HG03039 (cell line): ENCODE data around the gene RIPK1.
"Not testable (repeated sequence)": the region's sequence is repeated elsewhere in the genome, so short reads cannot be mapped to it uniquely, and the experiment has no call there.

Experiments used
- ATAC-seq: cut with Tn5 transposase; IDR thresholded peaks from one replicate; pipeline ENCODE4 v1.9.1; 2021; ENCODE audit warnings: mild to moderate bottlenecking, moderate library complexity; ENCODE audit not compliant: unreplicated experiment

The RIPK1 gene

DNA sequence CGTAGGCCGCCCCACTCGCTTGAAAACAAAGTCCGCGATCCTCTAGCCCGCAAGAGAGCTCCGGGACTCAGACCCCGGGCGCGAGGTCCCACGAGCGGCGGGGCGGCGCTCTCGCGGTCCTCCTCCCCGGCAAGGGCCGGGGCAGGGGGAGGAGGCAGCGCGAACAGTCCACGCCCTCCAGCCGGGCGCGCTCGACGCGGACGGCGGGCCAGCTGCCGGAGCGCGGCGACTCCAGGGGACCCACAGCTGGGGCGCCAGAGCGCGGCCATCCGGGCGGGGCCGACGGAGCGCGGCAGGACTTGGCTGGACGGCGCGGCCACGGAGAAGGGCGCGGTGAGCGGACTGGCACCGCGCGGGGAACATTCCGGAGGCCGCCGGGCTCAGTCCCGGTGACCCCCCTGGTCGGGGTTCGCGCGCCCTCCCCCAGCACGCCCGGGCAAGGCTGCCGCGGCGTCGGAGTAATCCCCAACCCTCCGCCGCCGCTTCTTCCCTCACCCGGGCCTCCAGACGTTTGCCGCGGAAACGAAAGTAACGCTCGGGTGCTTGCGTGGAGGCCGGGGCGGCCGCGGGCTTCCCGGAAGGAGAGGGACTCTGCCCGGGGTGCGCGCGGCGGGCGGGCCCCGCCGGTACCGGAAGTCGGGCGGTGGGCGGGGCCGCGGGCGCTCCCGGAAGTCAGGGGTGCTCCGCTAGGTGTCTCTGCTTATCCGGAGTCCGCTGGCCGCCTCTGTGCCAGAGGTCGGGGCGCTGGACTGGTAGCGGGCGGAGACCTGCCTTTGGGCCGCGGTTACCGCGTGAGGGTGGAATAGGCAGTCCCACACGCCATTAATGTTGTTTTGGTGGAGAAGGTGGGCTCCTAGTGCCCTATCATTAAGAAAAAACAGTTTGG, at the start of gene RIPK1:
Gene RIPK1, plus strand, starts transcription at position 166 of the 886 bp plus-strand sequence. CDS start 8,330 bp downstream, outside the sequence.
- peak; percentile 83 for ATAC-seq

DNA sequence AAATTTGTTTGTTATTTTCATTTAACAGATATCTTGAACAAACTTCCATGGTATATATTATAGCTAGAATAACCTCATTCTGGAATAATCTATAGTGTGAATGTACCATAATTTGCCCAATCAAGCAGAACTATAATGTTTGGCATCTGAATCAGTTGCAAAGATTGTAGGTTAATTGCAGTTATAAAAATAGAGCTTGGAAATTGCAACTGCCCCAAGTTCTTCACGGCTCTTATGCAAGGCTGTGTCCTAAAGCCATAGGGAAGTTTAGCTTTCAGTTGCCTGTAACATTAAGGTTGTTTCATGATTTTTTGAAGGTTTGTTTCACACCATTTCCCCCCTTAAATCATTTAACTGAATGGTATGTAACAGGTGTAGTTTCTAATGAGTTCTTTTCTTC, 49.2 kb upstream of the RIPK1 start:
- no peak for ATAC-seq

DNA sequence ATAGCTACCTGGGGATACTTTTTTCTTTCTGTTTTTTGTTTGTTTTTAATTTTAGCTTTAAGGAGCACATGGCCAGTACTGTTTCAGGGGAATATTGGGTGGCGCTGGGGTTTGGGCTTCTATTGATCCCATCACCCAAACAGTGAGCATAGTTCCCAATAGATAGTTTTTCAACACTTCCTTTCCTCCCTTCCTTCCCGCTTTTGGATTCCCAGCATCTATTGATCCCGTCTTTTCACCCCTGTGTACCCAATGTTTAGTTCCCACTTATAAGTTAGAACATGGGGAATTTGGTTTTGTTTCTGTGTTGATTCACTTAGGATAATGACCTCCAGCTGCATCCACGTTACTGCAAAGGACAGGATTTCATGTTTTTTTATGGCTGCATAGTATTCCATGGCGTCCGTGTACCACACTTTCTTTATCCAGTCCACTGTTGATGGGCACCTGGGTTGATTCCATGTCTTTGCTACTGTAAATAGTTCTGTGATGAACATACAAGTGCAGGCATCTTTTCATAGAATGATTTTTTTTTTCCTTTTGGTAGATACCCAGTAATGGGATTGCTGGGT, 48.5 kb upstream of the RIPK1 start:
- ATAC-seq = no peak

DNA sequence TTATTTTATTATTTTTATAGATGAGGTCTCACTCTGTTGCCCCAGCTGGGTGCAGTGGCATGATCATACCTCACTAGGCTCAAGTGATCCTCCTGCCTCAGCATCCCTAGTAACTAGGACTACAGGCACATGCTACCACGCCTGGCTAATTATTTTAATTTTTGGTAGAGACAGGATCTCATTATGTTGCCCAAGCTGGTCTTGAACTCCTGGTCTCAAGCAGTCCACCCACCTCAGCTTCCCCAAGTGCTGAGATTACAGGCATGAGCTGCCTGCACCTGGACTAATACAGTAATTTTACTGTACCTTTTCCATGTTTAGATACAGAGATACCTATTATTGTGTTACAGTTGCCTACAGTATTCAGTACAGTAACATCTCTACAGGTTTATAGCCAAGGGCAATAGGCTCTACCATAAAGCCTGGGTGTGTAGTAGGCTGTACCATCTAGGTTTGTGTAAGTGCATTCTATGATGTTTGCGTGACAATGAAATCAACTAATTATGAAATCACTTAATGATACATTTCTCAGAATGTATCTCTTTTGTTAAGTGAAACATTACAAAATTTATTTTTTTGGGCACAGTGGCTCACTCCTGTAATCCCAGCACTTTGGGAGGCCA, 47.2 kb upstream of the RIPK1 start:
- ATAC-seq = not testable (repeated sequence)

DNA sequence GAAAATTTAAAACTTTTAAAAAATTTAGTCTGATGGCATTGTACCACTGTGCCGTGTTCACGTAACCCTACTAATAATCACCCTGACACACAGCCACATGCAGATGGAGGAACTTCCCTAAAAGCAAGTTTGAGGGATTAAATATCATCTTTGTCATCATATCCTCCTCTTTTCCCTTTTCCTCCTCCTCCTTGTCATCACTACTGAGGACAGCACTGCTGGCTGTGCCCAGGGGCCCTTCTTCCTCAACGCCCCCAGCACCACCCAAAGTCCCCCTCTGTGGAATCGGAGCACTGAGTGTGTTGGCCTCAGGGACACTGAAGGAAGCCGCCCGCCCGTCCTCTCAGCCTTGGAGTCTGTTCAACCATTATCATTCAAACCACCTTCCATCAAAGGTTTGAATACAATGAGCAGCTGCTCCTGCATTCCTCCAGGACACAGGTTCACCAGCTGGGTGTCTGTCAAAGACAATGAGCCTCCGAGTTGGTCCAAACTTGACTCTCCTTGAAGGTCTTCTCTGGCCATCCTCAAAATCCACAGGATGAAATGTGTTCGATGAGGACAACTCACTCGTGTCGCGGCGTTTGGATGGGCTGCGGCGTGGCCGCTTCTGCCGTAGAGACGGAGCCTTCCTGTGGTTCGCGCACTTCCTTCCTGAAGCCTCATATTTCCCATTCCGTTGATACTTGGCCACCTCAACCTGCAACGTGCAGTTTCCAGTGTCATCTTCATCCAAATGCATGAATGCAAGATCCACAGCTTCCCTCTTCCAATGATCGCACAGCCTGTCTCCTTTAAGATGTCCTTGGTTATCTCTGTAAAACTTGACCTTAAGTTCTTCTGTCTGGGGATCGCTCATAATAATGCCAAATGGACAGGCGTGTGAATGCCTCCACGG, 45.3 kb upstream of the RIPK1 start:
- no peak for ATAC-seq

DNA sequence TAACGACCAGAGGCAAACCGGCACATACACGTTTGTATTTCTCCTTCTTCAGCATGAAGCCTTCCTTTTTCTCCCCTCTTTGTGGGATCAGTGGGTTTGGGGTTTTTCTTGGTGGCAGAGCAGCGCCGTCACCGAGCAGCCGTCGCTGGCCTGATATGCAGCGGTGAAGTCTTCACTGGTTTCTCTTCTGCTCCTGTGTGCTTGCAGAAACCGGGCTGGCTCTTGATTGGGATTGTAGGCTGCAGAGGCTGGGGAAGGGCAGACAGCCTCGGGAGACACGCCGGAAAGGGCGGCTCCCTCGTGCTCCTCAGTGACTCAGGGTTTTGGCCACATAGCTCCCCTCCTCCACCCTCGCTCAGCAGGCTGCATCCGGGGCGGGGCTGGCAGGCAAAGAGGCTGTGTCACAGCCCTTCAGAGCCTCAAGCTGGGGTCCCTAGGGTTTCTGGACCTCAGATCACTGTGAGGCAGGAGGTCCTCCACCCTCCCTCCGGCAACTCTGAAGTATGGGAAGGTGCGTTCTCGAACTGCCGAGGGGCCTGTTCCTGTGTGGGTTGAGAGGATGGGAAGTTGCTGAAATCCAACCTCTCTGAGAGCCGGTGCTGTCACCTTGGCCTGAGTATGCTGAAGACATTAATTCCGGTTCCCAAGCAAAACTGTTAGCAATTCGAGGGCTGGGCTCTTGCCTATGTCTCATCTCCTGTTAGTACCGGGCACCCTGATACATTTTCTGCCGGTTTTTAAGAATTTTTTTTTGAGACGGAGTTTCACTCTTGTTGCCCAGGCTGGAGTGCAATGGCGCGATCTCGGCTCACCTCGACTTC, 44.4 kb upstream of the RIPK1 start:
- peak; percentile 65 for ATAC-seq

DNA sequence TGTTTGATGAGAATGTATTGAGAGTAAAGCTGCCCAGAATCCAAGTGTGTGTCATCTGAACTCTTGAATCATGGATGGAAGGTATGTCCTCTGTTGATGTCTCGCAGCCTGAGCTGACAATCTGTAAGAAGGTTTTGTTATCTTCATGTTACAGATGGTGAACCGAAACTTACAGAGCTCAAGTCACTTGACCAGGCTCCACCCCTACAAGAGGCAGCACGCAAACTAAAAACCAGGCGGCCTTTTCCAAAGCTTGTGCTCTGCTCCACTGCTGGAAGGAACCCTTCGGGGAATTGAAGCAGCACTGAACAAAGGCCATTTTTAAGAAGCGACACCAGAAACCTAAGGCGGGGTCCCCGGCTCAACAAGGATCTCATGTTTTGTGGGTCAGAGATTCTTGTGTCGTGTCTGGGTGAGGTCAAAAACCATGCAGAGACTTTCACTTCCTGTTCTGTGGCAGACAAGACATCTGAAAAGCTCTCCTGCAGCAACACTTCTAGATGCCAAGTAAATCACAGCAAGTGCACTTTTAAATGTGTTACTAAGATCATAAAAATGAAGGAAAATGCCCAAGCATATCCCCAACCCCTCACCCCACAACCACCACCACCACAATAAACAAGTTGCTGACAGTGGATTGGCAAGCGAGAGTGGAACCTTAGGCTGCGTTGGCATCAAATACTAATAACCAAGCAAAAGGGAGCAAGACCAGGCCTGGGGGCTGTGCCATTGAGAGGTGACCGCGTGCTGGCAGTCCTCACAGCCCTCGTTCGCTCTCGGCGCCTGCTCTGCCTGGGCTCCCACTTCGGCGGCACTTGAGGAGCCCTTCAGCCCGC, 41.3 kb upstream of the RIPK1 start:
- ATAC-seq = peak; percentile 51

DNA sequence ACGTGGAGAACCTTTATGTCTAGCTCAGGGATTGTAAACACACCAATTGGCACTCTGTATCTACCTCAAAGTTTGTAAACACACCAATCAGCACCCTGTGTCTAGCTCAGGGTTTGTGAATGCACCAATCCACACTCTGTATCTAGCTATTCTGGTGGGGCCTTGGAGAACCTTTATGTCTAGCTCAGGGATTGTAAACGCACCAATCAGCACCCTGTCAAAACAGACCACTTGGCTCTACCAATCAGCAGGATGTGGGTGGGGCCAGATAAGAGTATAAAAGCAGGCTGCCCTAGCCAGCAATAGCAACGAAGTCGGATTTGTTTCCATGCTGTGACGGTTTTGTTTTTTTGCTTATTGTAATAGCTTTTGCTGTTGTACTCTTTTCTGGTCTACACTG, 40.1 kb upstream of the RIPK1 start:
- not testable (repeated sequence) for ATAC-seq

DNA sequence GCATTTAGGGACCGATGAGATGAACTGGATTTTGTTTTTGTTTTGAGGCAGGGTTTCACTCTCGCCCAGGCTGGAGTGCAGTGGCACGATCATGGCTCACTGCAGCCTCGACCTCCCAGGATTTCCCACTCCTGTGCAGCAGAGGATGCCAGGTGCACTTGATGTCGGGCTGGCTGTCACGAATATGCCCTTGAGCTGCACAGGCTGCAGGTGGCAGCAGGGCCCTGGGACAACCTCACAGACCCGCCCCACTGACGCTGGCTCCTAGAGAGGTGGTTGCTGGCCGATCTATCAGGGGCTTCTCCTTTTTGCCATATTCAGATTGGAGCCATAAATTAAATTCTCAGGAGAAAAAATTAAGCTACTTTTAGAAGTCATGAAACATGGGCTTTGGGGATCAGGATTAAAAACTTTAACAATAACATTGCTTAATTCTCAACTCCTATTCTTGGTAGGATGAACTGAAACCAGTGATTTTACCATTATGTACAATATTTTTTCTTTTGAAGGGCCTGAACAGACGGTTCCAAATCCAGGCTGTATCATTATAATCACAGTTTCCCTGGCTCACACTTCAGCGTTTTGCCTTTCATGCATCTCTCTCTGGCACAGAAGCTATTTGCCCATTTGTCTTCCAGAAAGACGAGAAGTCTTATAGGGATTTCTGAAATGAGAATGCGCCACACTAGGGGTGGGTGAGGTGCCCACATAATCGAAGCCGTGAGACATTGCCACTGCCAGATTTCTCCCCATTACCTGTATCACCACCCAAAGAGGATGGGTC, 36.2 kb upstream of the RIPK1 start:
- ATAC-seq = no peak

DNA sequence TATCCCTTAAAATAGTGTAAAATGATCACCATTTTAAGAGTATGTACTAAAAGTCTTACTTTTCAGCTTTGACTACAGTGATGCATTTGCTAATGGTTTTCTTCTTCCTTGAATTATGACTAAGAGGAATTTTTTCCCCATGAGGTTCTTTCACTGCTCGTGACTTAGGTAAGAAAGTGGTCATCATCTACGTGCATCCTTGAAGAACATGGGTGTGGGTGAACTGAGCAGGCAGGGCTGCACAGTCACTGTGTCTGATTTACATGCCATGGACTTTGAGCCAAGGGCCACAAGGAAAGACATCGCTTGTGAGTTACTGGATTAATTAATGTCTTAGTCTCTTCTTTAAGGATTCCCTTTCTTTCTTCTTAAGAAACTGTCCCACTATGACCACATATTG, 35.3 kb upstream of the RIPK1 start:
- no peak for ATAC-seq

DNA sequence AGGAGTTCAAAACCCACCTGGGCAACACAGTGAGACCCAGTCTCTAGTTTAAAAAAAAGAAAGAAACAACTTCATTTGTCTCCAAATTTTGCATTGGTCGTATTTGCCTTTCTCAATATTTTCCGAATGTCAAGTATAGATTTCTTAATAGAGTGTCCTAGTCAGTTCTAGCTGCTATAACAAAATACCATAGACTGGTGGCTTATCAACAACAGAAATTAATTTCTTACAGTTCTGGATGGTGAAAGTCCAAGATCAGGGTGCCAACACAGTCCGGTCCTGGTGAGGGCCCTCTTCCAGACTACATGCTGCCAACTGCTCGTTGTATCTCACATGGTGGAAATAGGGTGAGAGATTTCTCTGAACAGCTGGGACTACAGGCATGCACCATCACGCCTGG, 34.6 kb upstream of the RIPK1 start:
- no peak for ATAC-seq

DNA sequence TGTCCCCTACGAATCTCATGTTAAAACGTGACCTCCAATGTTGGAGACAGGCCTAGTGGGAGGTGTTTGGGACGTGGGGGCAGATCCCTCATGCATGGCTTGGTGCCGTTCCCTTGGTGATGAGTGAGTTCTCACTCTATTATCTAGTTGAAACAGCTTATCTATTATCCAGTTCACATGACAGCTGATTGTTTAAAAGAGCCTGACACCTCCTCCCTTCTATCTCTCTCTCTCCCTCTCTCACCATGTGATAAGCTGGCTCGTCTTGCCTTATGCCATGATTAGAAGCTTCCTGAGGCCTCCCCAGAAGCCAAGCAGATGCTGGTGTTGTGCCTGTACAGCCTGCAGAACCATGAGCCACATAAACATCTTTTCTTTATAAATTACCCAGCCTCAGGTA, 32.9 kb upstream of the RIPK1 start:
- ATAC-seq = no peak

DNA sequence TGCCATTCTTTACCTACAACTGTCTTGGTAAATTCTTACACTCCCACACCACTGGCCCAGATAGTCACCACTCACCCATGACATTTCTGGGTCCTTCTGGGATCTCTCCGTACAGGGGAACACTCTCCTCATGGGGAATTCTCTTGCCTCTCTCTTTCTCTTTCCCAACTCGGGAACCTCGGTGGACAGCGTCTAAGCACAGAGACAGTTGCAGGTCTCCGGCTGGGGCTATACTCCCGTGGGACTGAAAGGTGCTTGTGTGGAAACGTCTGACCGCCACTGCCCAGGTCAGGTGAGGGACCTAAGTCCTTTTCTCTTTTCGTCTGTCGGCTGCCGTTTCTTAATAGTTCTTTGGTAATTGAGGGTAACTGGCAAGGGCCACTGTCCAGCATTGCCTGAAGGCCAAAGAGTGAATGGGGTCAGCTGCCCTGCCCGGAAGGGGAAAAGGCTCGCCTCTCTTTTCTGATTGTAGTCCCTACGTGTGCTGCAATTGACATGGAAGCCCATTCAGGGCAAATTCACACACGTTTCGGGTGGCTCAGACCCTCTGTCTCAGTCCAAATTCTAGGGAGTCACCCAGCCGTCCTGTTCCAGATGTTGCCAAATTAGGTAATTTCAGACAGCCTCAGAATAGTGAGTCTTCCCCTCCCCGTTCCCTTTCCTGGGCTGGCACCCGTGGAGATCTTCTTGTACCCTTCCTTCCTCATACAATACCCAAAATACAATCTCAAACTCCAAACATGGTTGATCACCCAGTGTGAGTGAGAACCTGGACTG, 31.2 kb upstream of the RIPK1 start:
- no peak for ATAC-seq

DNA sequence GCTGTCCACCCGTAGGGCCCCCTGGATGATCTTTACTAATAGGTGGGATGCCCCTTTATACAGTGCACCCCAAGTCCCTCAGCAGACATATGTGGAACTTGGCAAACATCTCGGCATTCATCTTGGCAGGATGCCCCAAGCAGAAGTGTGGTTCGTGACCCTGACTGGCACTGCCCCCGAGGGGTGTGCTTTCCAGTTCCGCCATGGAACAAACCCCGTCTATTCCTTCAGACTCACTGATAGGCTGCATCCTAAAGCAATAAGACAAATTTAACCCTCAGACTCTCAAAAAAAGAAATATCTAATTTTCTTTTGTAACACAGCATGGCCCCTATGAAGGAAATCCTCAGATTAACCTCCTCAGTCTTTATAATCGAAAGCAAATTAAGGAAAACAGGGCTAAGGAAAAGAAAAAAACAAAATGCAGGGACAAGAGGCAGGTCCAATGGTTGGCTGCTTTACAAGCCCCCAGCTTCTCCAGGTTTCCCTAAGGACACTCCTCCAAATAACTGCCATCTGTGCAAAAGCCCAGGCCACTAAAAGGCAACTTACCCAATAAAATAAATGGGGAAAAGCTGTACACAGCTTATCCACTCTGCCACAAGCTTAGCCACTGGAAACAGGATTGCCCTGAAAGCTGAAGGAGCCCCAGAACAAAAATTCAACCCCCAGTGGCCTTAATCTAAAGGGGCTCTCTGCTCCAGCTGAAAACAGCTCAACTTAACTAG, 30.5 kb upstream of the RIPK1 start:
- ATAC-seq = no peak

DNA sequence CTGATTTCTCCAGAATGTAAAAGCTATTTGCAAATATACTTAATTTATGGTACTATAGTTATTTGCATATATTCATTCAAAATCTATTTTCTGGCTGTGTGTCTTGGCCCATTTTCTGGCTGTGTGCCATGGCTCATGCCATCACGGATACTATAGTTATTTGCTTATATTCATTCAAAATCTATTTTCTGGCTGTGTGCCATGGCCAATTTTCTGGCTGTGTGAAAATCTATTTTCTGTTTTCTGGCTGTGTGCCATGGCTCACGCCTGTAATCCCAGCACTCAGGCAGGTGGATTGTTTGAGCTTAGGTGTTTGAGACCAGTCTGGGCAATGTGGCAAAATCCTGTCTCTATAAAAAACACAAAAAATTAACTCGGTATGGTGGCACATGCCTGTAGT, 28.9 kb upstream of the RIPK1 start:
- ATAC-seq = no peak

DNA sequence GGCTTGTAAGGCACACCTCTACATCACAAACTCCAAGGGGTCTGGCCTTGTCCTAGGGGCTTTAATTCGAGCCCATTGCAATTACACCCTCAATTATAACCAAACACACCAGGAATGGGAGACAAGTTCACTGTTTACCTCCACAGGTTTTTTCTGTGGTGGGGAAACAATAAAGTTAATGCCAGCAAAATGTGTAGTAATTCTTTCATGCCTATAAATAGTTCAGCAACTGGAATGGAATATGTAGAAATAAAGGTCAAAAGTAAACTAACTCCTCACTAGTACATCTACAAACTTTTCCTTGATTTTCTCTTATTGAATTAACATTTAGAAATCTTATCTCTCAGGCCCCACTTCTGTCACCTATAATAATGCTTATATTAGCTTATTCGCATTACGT, 27.1 kb upstream of the RIPK1 start:
- ATAC-seq = no peak

DNA sequence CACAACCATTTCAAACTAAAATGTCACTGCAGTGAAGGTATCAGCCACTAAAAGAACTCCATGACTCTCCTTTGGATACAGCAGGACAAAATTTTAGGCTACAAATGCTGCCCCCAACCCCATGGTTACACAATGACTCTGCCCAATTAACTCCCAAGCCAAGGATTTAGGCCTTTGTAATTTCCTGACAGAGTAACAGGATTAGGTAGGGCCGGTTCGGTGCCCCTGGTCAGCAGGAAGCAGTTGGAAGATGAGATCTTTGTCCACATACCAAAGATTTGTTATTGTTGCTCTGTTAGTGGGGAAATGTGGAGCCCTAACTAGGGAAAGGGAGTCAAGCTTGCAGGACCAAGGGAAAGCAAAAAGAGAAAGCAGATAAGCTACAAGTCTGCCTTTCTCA, 26.7 kb upstream of the RIPK1 start:
- no peak for ATAC-seq
